MM.1S (cell line): ENCODE results near the gene CCNJL.

Source experiments
- DNase-seq: peaks from one replicate; pipeline ENCODE4 v3.0.0-alpha.2; 2015
- H2AFZ ChIP-seq: fragments of 300-600 bp; sonication (generic); 2 replicates; pipeline ENCODE4 v1.6.0; 2016; ENCODE audit warnings: antibody characterized with exemption, low read length
- H3F3A ChIP-seq: fragments of 300-600 bp; sonication (generic); 2 replicates; pipeline ENCODE4 v1.6.1; 2016; ENCODE audit warnings: mild to moderate bottlenecking, antibody characterized with exemption, low read length, moderate library complexity, mixed read lengths; ENCODE audit not compliant: insufficient read depth
- H3K27ac ChIP-seq: fragments of 300-600 bp; sonication (generic); 2 replicates; pipeline ENCODE4 v1.5.1; 2016; ENCODE audit warnings: mild to moderate bottlenecking, low read length
- H3K27me3 ChIP-seq: fragments of 300-600 bp; sonication (generic); replicated peaks from 2 replicates; pipeline ENCODE4 v1.6.0; 2016; ENCODE audit warnings: low read length; ENCODE audit not compliant: insufficient read depth
- H3K36me3 ChIP-seq: fragments of 300-600 bp; sonication (generic); replicated peaks from 2 replicates; pipeline ENCODE4 v1.6.1; 2016; ENCODE audit warnings: mild to moderate bottlenecking, low read length, mixed read lengths; ENCODE audit not compliant: insufficient read depth
- H3K4me1 ChIP-seq: fragments of 300-600 bp; sonication (generic); 2 replicates; pipeline ENCODE4 v1.6.1; 2016; ENCODE audit warnings: low read length, mixed read lengths
- H3K4me2 ChIP-seq: fragments of 300-600 bp; sonication (generic); 2 replicates; pipeline ENCODE4 v1.6.0; 2016; ENCODE audit warnings: low read depth, low read length
- H3K4me3 ChIP-seq: fragments of 300-600 bp; sonication (generic); 2 replicates; pipeline ENCODE4 v1.5.1; 2016; ENCODE audit warnings: low read length, mixed read lengths
- H3K79me2 ChIP-seq: fragments of 300-600 bp; sonication (generic); 2 replicates; pipeline ENCODE4 v1.6.1; 2016; ENCODE audit warnings: mixed run types, low read length, mixed read lengths
- H3K9ac ChIP-seq: fragments of 300-600 bp; sonication (generic); 2 replicates; pipeline ENCODE4 v1.6.1; 2016; ENCODE audit warnings: low read length, mixed read lengths
- H3K9me2 ChIP-seq: fragments of 300-600 bp; sonication (generic); replicated peaks from 2 replicates; pipeline ENCODE4 v1.6.1; 2016; ENCODE audit warnings: mild to moderate bottlenecking, low read length, mixed read lengths; ENCODE audit not compliant: insufficient read depth
- H3K9me3 ChIP-seq: fragments of 300-600 bp; sonication (generic); replicated peaks from 2 replicates; pipeline ENCODE4 v1.6.1; 2016; ENCODE audit warnings: mild to moderate bottlenecking, low read length, mixed read lengths; ENCODE audit not compliant: insufficient read depth
- H4K20me1 ChIP-seq: fragments of 300-600 bp; sonication (generic); 2 replicates; pipeline ENCODE4 v1.6.1; 2016; ENCODE audit warnings: mild to moderate bottlenecking, low read length, moderate library complexity, mixed read lengths; ENCODE audit not compliant: insufficient read depth
- EZH2 ChIP-seq: fragments of 300-600 bp; sonication (generic); optimal IDR thresholded peaks from 2 replicates; pipeline ENCODE3; 2017; ENCODE audit warnings: low read depth, mild to moderate bottlenecking, antibody characterized with exemption, low read length, mixed read lengths
- EZH2phosphoT487 ChIP-seq: fragments of 300-600 bp; sonication (generic); IDR thresholded peaks from 2 replicates; pipeline ENCODE4 v1.6.1; 2018; ENCODE audit warnings: antibody characterized with exemption, low read length
- TF ChIP-seq, protein P1 (sequence below): fragments of 300-600 bp; sonication (generic); IDR thresholded peaks from 2 replicates; pipeline ENCODE4 v1.5.1; 2016; ENCODE audit warnings: antibody characterized with exemption, low read length, mixed read lengths

The CCNJL gene

GRCh38 chr5:160245506-160246086, 66.8 kb downstream of the CCNJL start:
- Histone ChIP-seq H3K4me2 (no peak overlapping the region), H2AFZ (no peak overlapping the region), H3K4me1 (no peaks in the 10 kb centered on the region), H3K27me3 (no peaks in the 10 kb centered on the region), H3K9ac (no peak overlapping the region), H3K36me3 (no peaks in the 10 kb centered on the region), H3K9me2 (no peaks in the 10 kb centered on the region), H3F3A (no peaks in the 10 kb centered on the region), H3K27ac (no peak overlapping the region), H3K4me3 (no peak overlapping the region), H3K9me3 (no peaks in the 10 kb centered on the region), H4K20me1 (no peaks in the 10 kb centered on the region), H3K79me2 (no peaks in the 10 kb centered on the region)
- no peak for DNase-seq
- TF ChIP-seq EZH2 (no peak), EZH2phosphoT487 (no peak)
- TF ChIP-seq, protein P1, sequence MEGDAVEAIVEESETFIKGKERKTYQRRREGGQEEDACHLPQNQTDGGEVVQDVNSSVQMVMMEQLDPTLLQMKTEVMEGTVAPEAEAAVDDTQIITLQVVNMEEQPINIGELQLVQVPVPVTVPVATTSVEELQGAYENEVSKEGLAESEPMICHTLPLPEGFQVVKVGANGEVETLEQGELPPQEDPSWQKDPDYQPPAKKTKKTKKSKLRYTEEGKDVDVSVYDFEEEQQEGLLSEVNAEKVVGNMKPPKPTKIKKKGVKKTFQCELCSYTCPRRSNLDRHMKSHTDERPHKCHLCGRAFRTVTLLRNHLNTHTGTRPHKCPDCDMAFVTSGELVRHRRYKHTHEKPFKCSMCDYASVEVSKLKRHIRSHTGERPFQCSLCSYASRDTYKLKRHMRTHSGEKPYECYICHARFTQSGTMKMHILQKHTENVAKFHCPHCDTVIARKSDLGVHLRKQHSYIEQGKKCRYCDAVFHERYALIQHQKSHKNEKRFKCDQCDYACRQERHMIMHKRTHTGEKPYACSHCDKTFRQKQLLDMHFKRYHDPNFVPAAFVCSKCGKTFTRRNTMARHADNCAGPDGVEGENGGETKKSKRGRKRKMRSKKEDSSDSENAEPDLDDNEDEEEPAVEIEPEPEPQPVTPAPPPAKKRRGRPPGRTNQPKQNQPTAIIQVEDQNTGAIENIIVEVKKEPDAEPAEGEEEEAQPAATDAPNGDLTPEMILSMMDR, result no peak

DNA sequence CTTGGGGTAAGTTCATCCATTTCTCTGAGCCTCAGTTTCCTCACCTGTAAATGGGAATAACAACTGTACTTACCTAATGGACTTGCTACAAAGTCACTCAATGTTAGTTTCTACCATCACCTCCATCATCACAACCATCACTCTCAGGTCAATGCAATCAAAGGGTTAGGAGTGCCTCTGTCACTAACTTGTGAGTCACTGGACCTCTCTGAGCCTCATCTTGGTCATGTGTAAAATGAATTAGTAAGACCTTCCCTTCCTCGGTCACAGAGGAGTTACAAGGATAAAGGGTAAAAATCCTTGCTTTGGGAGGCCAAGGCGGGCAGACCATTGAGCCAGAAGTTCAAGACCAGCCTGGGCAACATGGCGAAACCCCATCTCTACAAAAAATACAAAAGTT, 70.2 kb downstream of the CCNJL start:
- Histone ChIP-seq H3K79me2 (no peaks in the 10 kb centered on the region), H3K36me3 (no peaks in the 10 kb centered on the region), H4K20me1 (no peaks in the 10 kb centered on the region), H3K27me3 (no peaks in the 10 kb centered on the region), H3F3A (no peaks in the 10 kb centered on the region), H3K4me2 (no peak overlapping the region), H3K27ac (no peak overlapping the region), H2AFZ (no peak overlapping the region), H3K4me1 (no peaks in the 10 kb centered on the region), H3K9me2 (no peaks in the 10 kb centered on the region), H3K9me3 (no peaks in the 10 kb centered on the region), H3K4me3 (no peak overlapping the region), H3K9ac (no peak overlapping the region)
- no peak for DNase-seq
- TF ChIP-seq EZH2phosphoT487, result no peak
- TF ChIP-seq, protein P1, result no peak
- TF ChIP-seq EZH2, result no peak

DNA sequence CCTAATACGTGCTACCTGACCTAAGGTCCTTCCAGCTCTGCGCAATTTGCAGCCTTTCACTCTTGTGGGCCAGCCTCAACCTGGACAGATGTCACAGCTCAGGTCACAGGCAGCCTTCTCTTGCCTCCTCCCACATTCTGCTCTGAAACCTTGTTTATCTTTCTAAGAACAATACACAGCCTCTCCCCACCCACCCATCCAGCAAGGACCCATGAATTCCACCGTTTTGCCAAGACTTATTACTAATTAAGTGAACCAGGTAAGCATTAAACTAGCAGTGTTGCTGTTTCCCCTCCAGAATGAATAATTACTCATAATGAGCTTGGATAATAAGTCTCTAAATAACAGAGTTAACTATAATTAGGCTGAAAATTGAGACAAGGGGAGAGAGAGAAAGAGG, 72.0 kb downstream of the CCNJL start:
- TF ChIP-seq, protein P1, result no peak
- TF ChIP-seq EZH2phosphoT487 (no peak), EZH2 (no peak)
- no peak overlapping the region for H3K9ac ChIP-seq
- no peak overlapping the region for H2AFZ ChIP-seq
- H3F3A ChIP-seq, result no peaks in the 10 kb centered on the region
- no peak overlapping the region for H3K4me3 ChIP-seq
- no peaks in the 10 kb centered on the region for H3K79me2 ChIP-seq
- no peaks in the 10 kb centered on the region for H3K9me3 ChIP-seq
- no peak overlapping the region for H3K4me2 ChIP-seq
- H3K4me1 ChIP-seq, result no peaks in the 10 kb centered on the region
- no peak overlapping the region for H3K27ac ChIP-seq
- no peaks in the 10 kb centered on the region for H3K27me3 ChIP-seq
- H4K20me1 ChIP-seq, result no peaks in the 10 kb centered on the region
- no peaks in the 10 kb centered on the region for H3K36me3 ChIP-seq
- no peaks in the 10 kb centered on the region for H3K9me2 ChIP-seq
- DNase-seq, result no peak
